Stimulated activated naive CD4-positive, alpha-beta T cell treated with Interleukin-2 at 50 U/mL for 16 hours (primary cell): ENCODE data around the gene SPRN.
"Not testable (repeated sequence)": the region's sequence is repeated elsewhere in the genome, so short reads cannot be mapped to it uniquely, and the experiment has no call there.

Experiments used
- DNase-seq: peaks from one replicate; lab custom pipeline; 2025; lab: John Stamatoyannopoulos, UW

SPRN gene

GRCh38 chr10:133386951-133387350, 37.5 kb downstream of the SPRN start:
- not testable (repeated sequence) for DNase-seq

- no peak for DNase-seq
Observed at GRCh38 chr10:133385214-133385613, 39.2 kb downstream of the SPRN start.

- DNase-seq = no peak
Observed at GRCh38 chr10:133384071-133384470, 40.4 kb downstream of the SPRN start.

GRCh38 chr10:133383551-133383950, 40.9 kb downstream of the SPRN start:
- DNase-seq = no peak

GRCh38 chr10:133381036-133381435, 43.4 kb downstream of the SPRN start:
- no peak for DNase-seq

GRCh38 chr10:133379801-133380666, 44.4 kb downstream of the SPRN start:
- no peak for DNase-seq

GRCh38 chr10:133379152-133379800, 45.1 kb downstream of the SPRN start, which contains the start of gene PAOX:
Gene PAOX (plus strand): TSS chr10:133379262. CDS start chr10:133379317, 55 bp downstream.
- peak; percentile 65 for DNase-seq

- DNase-seq = peak; percentile 53
Observed at GRCh38 chr10:133378251-133379096, 46.0 kb downstream of the SPRN start.

GRCh38 chr10:133377818-133378250, 46.6 kb downstream of the SPRN start:
- no peak for DNase-seq

GRCh38 chr10:133377025-133377817, 47.2 kb downstream of the SPRN start:
- DNase-seq = no peak

- not testable (repeated sequence) for DNase-seq
Observed at GRCh38 chr10:133376183-133376582, 48.2 kb downstream of the SPRN start.

GRCh38 chr10:133375357-133376115, 48.9 kb downstream of the SPRN start:
- no peak for DNase-seq

- peak; percentile 89 for DNase-seq
Observed at GRCh38 chr10:133373174-133374090, 51.0 kb downstream of the SPRN start, which contains the start of gene ECHS1. Gene ECHS1 (minus strand): TSS chr10:133373354. CDS start chr10:133373333, 21 bp downstream.

GRCh38 chr10:133372507-133372906, 51.9 kb downstream of the SPRN start:
- DNase-seq = no peak
